GM19395 (cell line): ENCODE results near the gene TYW1B.
"Not testable (repeated sequence)": the region's sequence is repeated elsewhere in the genome, so short reads cannot be mapped to it uniquely, and the experiment has no call there.

ENCODE experiments used
- ATAC-seq: cut with Tn5 transposase; IDR thresholded peaks from one replicate; pipeline ENCODE4 v1.9.1; 2021; ENCODE audit warnings: mild to moderate bottlenecking, moderate library complexity; ENCODE audit not compliant: unreplicated experiment

TYW1B gene

GRCh38 chr7:72760602-72761001, 67.4 kb downstream of the TYW1B start:
- ATAC-seq, result no peak

GRCh38 chr7:72754312-72754711, 73.7 kb downstream of the TYW1B start:
- no peak for ATAC-seq

GRCh38 chr7:72753781-72754180, 74.2 kb downstream of the TYW1B start:
- no peak for ATAC-seq

DNA sequence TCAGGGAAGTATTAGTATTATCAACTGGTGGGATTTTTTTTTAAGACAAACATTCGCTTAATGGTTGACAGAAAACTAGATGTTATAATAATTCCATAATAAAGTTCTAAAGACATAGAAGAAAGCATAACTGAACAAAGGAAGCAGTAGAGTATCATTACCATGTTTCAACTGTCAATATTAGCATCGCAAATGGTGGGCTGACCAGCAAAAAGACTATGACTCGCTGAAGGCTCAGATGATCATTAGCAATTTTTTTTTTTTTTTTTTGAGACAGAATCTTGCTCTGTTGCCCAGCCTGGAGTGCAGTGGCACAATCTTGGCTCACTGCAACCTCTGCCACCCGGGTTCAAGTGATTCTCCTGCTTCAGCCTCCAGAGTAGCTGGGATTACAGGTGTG, 74.8 kb downstream of the TYW1B start:
- ATAC-seq, result not testable (repeated sequence)

DNA sequence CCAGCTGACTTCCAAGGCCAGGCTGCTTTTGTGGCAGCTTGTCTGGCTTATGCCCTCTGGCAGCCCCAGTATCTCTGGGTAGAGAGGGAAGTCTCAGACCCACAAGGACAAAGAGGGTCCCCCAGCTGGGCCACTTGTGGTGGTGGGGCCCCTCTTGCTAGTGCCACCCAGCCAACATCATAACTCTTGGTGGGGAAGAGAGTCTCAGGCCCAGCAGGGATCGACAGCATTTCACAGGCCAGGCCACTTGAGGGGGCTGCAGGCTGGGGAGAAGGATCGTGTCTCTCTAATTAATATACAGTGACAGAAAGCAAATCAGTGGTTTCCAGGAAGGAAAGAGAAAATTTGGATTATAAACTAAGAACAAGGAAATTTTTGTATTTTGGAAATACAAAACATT, 76.0 kb downstream of the TYW1B start:
- ATAC-seq, result no peak

- no peak for ATAC-seq
These were observed 76.6 kb downstream of the TYW1B start for GRCh38 chr7:72751378-72751777.

DNA sequence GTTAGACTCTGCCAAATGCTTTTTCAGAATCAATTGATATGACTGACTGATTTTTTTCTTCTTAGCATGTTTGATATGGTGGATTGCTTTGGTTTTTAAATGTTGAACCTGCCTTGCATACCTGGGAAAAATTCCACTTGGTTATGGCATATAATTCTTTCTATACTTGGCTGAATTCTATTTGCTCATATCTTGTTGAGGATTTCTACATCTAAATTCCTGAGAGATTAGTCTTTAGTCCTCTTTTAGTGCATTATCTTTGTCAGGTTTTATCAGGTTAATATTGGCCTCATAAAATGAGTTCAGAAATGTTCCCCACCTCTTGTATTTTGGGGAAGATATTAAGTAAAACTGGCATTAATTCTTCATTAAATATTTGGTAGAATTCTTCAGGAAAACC, 79.4 kb downstream of the TYW1B start:
- ATAC-seq, result not testable (repeated sequence)

GRCh38 chr7:72744244-72744926, 83.6 kb downstream of the TYW1B start:
- not testable (repeated sequence) for ATAC-seq

- ATAC-seq, result not testable (repeated sequence)
These were observed 84.2 kb downstream of the TYW1B start for GRCh38 chr7:72743801-72744200.

DNA sequence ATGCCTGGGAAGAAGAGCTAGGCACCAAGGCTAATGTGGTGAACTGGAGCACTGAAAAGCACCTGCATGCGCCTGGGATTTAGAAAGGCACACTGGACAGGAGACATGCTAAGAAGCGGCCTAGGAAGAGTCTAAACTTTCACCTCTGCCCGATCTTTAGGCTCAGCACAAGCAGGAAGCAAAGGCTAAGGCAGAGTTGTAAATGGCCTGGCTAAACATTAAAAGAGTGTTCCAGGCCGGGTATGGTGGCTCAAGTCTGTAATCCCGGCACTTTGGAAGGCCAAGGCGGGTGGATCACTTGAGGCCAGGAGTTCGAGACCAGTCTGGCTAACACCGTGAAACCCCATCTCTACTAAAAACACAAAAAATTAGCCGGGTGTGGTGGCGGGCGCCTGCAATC, 88.3 kb downstream of the TYW1B start:
- not testable (repeated sequence) for ATAC-seq

DNA sequence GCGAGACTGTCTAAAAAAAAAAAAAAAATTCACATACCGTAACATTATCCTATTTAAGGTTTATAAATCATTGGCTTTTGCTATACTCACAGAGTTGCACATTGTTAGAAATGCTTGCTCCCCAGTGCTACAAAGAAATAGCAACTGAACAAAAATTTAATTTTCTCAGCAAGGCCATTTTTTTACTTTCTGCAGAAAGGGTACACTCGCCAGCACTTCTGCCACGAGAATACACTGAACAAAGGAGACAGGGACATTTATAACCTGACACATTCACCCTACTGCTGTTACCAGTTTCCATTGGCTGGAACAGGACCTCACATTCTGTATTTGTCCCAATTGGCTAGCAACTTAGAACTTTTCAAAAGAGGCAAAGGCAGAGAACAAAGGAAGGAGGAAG, 92.1 kb downstream of the TYW1B start:
- not testable (repeated sequence) for ATAC-seq

GRCh38 chr7:72730815-72731214, 97.2 kb downstream of the TYW1B start:
- not testable (repeated sequence) for ATAC-seq

GRCh38 chr7:72730384-72730783, 97.6 kb downstream of the TYW1B start:
- not testable (repeated sequence) for ATAC-seq

DNA sequence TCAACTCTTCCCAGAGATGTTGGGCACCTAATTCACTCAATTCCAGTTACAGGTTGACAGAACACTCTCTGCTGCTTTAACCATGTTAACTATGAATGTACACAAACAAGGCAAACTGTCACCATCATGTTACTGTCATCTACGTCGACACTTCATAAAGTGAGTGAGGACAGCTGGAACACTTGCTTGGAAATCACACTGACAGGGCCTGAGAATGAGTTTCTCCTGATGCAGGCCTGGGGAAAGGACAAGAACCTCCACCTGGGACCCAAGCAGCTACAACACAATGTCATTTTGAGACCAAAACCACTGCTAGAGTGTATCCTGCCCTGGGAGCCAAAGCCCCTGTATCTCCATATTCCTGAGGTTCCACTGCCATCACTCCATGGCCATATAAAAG, 98.9 kb downstream of the TYW1B start:
- not testable (repeated sequence) for ATAC-seq

DNA sequence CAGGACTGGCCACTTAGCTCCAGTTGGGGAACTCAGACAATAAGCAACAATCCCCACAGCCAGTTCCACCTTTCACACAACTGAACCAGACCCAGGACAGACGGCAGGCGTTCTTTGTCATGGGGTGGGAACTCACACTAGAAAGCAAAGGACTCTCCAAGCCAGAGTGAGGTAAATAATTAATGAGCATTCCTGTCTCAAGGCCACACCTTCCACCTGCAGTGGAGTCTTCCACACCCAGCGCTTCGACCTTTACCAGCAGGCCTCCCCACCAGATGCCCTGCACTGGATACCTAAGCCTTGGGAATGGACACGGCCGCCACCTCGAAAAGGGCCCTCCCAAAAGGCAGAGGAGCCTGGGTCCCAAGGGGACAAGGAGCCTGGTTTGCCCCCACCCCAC, 105.3 kb downstream of the TYW1B start:
- ATAC-seq, result not testable (repeated sequence)

DNA sequence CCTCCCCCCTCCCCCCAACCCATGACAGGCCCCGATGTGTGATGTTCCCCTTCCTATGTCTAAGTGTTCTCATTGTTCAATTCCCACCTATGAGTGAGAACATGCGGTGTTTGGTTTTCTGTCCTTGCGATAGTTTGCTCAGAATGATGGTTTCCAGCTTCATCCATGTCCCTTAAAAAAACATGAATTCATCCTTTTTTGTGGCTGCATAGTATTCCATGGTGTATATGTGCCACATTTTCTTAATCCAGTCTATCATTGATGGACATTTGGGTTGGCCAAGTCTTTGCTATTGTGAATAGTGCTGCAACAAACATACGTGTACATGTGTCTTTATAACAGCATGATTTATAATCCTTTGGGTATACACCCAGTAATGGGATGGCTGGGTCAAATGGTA, 107.1 kb downstream of the TYW1B start:
- ATAC-seq, result not testable (repeated sequence)

DNA sequence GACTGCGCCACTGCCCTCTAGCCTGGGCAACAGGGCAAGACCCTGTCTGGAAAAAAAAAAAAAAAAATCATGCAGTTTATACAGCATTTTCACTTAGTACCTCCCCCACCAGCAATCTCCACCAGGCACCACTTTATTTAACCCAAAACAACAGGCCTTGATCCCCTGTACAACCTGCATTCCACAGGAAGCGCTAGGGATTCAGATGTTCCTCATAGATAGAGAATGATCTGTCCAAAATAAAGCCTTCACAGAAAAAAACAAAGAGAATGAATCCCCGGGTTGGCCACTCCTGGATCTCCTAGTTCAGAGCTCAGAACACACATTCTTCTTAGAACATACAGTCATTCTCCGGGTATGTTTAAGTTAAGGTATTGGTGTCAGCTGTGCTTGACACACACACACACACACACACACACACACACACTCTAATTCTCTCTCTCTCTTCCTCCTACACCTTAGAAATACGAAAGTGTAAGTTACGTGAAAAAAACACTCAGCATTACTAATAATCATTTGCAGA, 110.7 kb downstream of the TYW1B start:
- ATAC-seq, result not testable (repeated sequence)

GRCh38 chr7:72711927-72712326, 116.1 kb downstream of the TYW1B start:
- not testable (repeated sequence) for ATAC-seq

DNA sequence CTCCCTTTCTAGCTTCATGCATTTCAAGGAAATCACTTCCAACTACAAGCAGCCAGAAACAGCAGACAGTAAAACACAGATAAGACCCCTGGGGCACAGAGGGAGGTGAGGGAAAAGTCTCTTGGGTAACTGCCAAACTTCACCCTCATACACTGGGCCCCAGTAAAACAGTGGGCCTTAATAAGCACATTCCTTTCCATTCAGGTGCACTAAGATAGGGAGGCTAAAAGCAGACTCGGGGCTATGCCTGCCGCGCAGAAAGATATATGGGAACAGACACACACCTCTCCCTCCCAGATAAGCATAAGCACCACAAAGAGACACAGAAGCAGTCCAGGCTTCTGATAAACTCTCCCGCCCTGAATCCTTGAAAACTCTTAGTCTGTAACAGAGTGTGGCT, 117.0 kb downstream of the TYW1B start:
- no peak for ATAC-seq

- no peak for ATAC-seq
These were observed 118.1 kb downstream of the TYW1B start for GRCh38 chr7:72709909-72710308.

GRCh38 chr7:72708371-72709050, 119.5 kb downstream of the TYW1B start:
- ATAC-seq, result not testable (repeated sequence)

GRCh38 chr7:72706521-72706920, 121.5 kb downstream of the TYW1B start:
- ATAC-seq, result no peak
